ENCODE data around the gene CPNE7.
A peak's percentile ranks its signal among the peaks of the same experiment; 100 is the strongest.
"Not testable (repeated sequence)": the region's sequence is repeated elsewhere in the genome, so short reads cannot be mapped to it uniquely, and the experiment has no call there.

The CPNE7 gene

GRCh38 chr16:89633064-89633631 is 57.6 kb downstream of the CPNE7 start:
- no peak for DNase-seq (ENCODE audit: low read depth)
- no peak overlapping the region for H3K4me3 ChIP-seq (ENCODE audit: low read depth, low read length)
- no peak for TF ChIP-seq CTCF (IDR thresholded peaks at IDR 0.05; ENCODE audit: low read depth, low read length, missing control alignments)

DNA sequence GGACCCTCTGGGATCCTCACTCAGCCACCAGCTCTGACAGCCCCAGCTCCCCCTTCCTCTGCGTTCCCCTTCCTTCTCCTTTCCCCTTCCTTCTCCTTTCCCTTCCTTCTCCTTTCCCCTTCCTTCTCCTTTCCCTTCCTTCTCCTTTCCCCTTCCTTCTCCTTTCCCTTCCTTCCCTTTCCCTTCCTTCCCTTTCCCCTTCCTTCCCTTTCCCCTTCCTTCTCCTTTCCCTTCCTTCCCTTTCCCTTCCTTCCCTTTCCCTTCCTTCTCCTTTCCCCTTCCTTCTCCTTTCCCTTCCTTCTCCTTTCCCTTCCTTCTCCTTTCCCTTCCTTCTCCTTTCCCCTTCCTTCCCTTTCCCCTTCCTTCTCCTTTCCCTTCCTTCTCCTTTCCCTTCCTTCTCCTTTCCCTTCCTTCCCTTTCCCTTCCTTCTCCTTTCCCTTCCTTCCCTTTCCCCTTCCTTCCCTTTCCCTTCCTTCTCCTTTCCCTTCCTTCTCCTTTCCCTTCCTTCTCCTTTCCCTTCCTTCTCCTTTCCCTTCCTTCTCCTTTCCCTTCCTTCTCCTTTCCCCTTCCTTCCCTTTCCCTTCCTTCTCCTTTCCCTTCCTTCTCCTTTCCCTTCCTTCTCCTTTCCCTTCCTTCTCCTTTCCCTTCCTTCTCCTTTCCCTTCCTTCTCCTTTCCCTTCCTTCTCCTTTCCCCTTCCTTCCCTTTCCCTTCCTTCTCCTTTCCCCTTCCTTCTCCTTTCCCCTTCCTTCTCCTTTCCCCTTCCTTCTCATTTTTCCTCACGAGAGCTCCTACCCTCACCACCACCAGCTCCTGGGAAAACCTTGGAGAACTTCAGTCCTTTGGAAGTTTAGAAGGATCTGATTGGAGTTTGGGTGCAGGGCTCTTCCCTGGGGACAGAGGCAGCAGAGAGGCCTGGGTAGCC is 59.2 kb downstream of the CPNE7 start:
- not testable (repeated sequence) for H3K4me3 ChIP-seq (ENCODE audit: low read depth, low read length); DNase-seq (ENCODE audit: low read depth)

DNA sequence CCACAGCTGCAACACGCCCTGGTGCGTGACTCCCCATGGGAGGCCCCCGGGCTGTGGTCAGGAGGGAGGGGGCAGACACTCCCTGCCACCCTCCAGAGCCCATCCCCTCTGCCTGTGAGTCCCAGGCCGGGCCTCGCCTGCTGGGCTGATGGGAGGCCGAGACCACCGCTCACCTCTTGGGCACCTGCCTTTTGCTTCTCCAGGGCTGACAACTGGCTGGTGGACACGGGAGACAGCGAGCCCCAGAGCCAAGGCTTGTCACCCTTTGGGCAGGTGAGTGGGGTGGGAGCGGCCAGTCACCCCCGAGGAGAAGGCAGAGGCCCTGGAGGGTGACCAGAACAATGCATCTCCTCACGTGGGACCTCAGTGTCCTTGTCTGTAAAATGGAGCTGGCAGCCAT is 61.1 kb downstream of the CPNE7 start:
- no peak overlapping the region for H3K4me3 ChIP-seq (ENCODE audit: low read depth, low read length)
- no peak for TF ChIP-seq CTCF (IDR thresholded peaks at IDR 0.05; ENCODE audit: low read depth, low read length, missing control alignments)
- DNase-seq (ENCODE audit: low read depth) = no peak

DNA sequence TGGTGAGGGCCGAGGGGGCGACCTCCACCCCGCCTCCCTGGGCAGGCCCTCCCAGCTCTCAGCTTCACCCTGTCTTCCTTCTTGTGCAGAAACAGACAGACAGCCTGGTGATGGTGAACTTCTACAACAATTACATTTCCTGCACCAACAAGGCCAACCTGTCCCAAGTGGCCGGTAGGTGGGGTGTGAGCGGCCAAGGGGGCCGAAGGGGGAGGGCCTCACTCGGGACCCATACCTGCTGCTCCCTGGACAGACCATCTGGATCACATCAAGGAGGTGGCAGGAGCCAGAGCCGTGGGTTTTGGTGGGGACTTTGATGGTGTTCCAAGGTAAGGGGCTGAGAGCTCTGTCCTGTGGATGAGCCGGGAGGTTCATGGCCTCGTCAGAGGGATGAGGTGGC is 61.8 kb downstream of the CPNE7 start:
- no peak for DNase-seq (ENCODE audit: low read depth)
- peak; percentile 2 for TF ChIP-seq CTCF (IDR thresholded peaks at IDR 0.05; ENCODE audit: low read depth, low read length, missing control alignments)
- no peak overlapping the region for H3K4me3 ChIP-seq (ENCODE audit: low read depth, low read length)

DNA sequence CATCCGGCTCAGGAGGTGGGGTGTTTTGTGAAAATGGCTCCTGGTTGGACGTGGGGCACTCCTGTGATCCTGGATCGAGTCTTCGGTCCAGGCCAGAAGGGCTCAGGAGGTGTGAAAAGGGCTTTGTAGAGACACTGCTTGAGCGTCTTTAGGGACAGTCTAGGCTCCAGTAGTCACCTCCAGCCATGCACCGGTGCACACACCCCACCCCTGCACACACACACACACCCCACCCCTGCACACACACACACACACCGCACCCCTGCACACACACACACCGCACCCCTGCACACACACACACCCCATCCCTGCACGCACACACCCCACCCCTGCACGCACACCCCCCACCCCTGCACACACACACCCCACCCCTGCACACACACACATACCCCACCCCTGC is 62.9 kb downstream of the CPNE7 start:
- no peak overlapping the region for H3K4me3 ChIP-seq (ENCODE audit: low read depth, low read length)
- no peak for DNase-seq (ENCODE audit: low read depth)
- TF ChIP-seq CTCF (IDR thresholded peaks at IDR 0.05; ENCODE audit: low read depth, low read length, missing control alignments) = no peak

DNA sequence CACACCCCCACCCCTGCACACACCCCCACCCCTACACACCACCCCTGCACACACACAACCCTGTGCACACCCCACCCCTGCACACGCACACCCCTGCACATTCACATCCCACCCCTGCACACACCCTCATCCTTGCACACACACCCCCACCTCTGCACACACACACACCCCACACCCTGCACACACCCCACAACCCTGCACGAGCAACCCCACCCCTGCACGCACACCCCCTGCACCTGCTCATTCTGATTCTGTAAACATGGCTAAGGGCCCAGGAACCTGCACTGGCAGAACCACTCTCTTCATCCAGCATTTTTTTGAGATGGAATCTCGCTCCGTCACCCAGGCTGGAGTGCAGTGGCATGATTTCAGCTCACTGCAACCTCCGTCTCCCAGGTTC is 63.8 kb downstream of the CPNE7 start:
- TF ChIP-seq CTCF (IDR thresholded peaks at IDR 0.05; ENCODE audit: low read depth, low read length, missing control alignments) = no peak
- no peak for DNase-seq (ENCODE audit: low read depth)
- no peak overlapping the region for H3K4me3 ChIP-seq (ENCODE audit: low read depth, low read length)

DNA sequence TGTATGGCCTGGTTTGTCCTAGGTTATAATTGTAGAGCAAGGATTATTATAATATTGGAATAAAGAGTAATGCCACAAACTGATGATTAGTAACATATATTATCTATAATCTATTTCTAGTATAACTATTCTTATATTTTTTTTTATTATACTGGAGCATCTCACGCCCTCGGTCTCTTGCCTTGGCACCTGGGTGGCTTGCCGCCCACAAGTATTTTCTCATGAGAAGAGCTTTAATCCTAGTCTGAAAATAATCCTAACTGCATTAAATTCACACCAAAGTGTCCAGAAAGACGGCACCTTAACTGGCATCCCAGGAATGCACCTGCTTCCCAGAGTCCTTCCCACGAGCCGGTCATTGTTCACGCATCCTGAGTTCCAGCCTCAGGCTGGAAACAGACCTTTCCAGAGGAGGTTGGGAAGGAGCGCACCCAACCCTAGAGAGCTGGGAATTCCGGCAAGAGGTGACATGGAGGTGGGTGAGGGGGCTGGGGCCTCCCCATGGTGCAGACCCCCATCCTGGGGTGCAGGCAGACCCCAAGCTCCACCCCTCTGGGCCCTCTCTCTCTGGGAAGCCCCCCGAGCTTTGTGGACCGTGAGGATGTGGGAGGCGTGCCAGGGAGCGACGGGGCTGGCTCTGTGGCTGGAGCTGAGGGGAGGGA is 66.0 kb downstream of the CPNE7 start:
- no peak overlapping the region for H3K4me3 ChIP-seq (ENCODE audit: low read depth, low read length)
- DNase-seq (ENCODE audit: low read depth) = no peak
- TF ChIP-seq CTCF (IDR thresholded peaks at IDR 0.05; ENCODE audit: low read depth, low read length, missing control alignments) = no peak
